ENCODE data around the gene SNRK. TPM values are rescaled to one million over a fixed set of nuclear protein-coding genes. Genes with fewer than 3 reads are reported as not detected.

Gene SNRK
- total RNA-seq, 1 experiment from 2014 or later: 12.7 TPM

- intact Hi-C loops (cut with micrococcal nuclease): no loop called here
- no peak overlapping the region for H3K4me3 ChIP-seq (replicated peaks in 1 of 2; ENCODE audit: low read depth in 1 of 2, low read length in 2 of 2)
- no peak overlapping the region for H3K27ac ChIP-seq (ENCODE audit: low read depth, low read length)
- no peaks in the 10 kb centered on the region for H4K20me1 ChIP-seq (ENCODE audit: insufficient read depth)
- H3K4me1 ChIP-seq (ENCODE audit: control insufficient read depth in 1 of 2, insufficient read depth in 2 of 2, low read length in 2 of 2): no peaks in the 10 kb centered on the region
- H2AFZ ChIP-seq (ENCODE audit: low read depth, low read length, poor library complexity, severe bottlenecking): no peak overlapping the region
- H3K79me2 ChIP-seq (ENCODE audit: insufficient read depth, low read length): no peaks in the 10 kb centered on the region
- H3K4me2 ChIP-seq (ENCODE audit: low read length): no peak overlapping the region
- ATAC-seq: no peak
- ChIA-PET RAD21 (ENCODE audit: low non-redundant PET in 1 of 2, low total read pairs in 2 of 2, uncharacterized antibody in 2 of 2, unreplicated experiment in 2 of 2) (no interaction called here), CTCF (no interaction called here), POLR2A (no interaction called here)
- no peak for DNase-seq (ENCODE audit: low read depth, low spot score)
- no TSS peak for BruUV-seq (replicated peaks)
- TF ChIP-seq JUND (IDR thresholded peaks at IDR 0.05) (no peak), FOSL1 (IDR thresholded peaks at IDR 0.05; ENCODE audit: low read depth) (no peak), ZFX (IDR thresholded peaks at IDR 0.05) (no peak), EZH2phosphoT487 (IDR thresholded peaks at IDR 0.05; ENCODE audit: borderline replicate concordance) (no peak), EGR1 (IDR thresholded peaks at IDR 0.05; ENCODE audit: low read depth) (no peak), CBX3 (IDR thresholded peaks at IDR 0.05; ENCODE audit: low read depth) (no peak), POLR2A (IDR thresholded peaks at IDR 0.05; ENCODE audit: borderline replicate concordance, extremely low read depth, insufficient read depth, insufficient read length) (no peak), CTCF (IDR thresholded peaks at IDR 0.05 in 2 of 3, conservative IDR thresholded peaks at IDR 0.05 in 1 of 3; ENCODE audit: borderline replicate concordance in 1 of 3, insufficient read depth in 1 of 3, low read depth in 2 of 3, low read length in 2 of 3) (no peak), EZH2 (IDR thresholded peaks at IDR 0.05) (no peak), SP1 (IDR thresholded peaks at IDR 0.05; ENCODE audit: low read depth) (no peak)
- no peaks in the 10 kb centered on the region for H3K9me3 ChIP-seq (ENCODE audit: control insufficient read depth in 1 of 2, insufficient read depth in 1 of 2, low read depth in 1 of 2, low read length in 2 of 2)
- H3K9me2 ChIP-seq (ENCODE audit: insufficient read depth): no peaks in the 10 kb centered on the region
- no peaks in the 10 kb centered on the region for H3K27me3 ChIP-seq (ENCODE audit: insufficient read depth, low read length)
- H3K9ac ChIP-seq (ENCODE audit: low read length): no peak overlapping the region
- no peaks in the 10 kb centered on the region for H3K36me3 ChIP-seq (ENCODE audit: control insufficient read depth in 1 of 2, insufficient read depth in 2 of 2, low read length in 2 of 2)
Measured at GRCh38 chr3:43266995-43267394, 19.3 kb upstream of the SNRK start.

GRCh38 chr3:43268636-43269035, 17.7 kb upstream of the SNRK start:
- Histone ChIP-seq H2AFZ (ENCODE audit: low read depth, low read length, poor library complexity, severe bottlenecking) (no peak overlapping the region), H3K36me3 (ENCODE audit: control insufficient read depth in 1 of 2, insufficient read depth in 2 of 2, low read length in 2 of 2) (no peaks in the 10 kb centered on the region), H3K79me2 (ENCODE audit: insufficient read depth, low read length) (no peaks in the 10 kb centered on the region), H3K4me1 (ENCODE audit: control insufficient read depth in 1 of 2, insufficient read depth in 2 of 2, low read length in 2 of 2) (no peaks in the 10 kb centered on the region), H3K9me3 (ENCODE audit: control insufficient read depth in 1 of 2, insufficient read depth in 1 of 2, low read depth in 1 of 2, low read length in 2 of 2) (no peaks in the 10 kb centered on the region), H3K9ac (ENCODE audit: low read length) (no peak overlapping the region), H3K27ac (ENCODE audit: low read depth, low read length) (no peak overlapping the region), H4K20me1 (ENCODE audit: insufficient read depth) (no peaks in the 10 kb centered on the region), H3K9me2 (ENCODE audit: insufficient read depth) (no peaks in the 10 kb centered on the region), H3K4me2 (ENCODE audit: low read length) (no peak overlapping the region), H3K27me3 (ENCODE audit: insufficient read depth, low read length) (no peaks in the 10 kb centered on the region), H3K4me3 (replicated peaks in 1 of 2; ENCODE audit: low read depth in 1 of 2, low read length in 2 of 2) (no peak overlapping the region)
- no peak for ATAC-seq
- POLR2A ChIA-PET: no interaction called here
- intact Hi-C loops (cut with micrococcal nuclease): no loop called here
- no TSS peak for BruUV-seq (replicated peaks)
- RAD21 ChIA-PET (ENCODE audit: low non-redundant PET in 1 of 2, low total read pairs in 2 of 2, uncharacterized antibody in 2 of 2, unreplicated experiment in 2 of 2): no interaction called here
- no peak for DNase-seq (ENCODE audit: low read depth, low spot score)
- CTCF ChIA-PET: no interaction called here
- TF ChIP-seq EGR1 (IDR thresholded peaks at IDR 0.05; ENCODE audit: low read depth) (no peak), ZFX (IDR thresholded peaks at IDR 0.05) (no peak), CEBPB (IDR thresholded peaks at IDR 0.05; ENCODE audit: low read depth) (no peak), ZNF274 (IDR thresholded peaks at IDR 0.05; ENCODE audit: low read depth, low read length) (no peak), REST (IDR thresholded peaks at IDR 0.05; ENCODE audit: low read depth) (no peak), POLR2AphosphoS5 (IDR thresholded peaks at IDR 0.05; ENCODE audit: low read depth, low read length) (no peak), ELF1 (IDR thresholded peaks at IDR 0.05; ENCODE audit: borderline replicate concordance, low read depth) (no peak), JUND (IDR thresholded peaks at IDR 0.05) (no peak), YY1 (IDR thresholded peaks at IDR 0.05; ENCODE audit: extremely low read depth, insufficient replicate concordance, low read depth, low read length) (no peak), EZH2phosphoT487 (IDR thresholded peaks at IDR 0.05; ENCODE audit: borderline replicate concordance) (no peak)

All from HCT116 (cell line).